AG10803 (cell line): ENCODE data around the gene YKT6.

Experiments
- DNase-seq: peaks from one replicate; pipeline ENCODE4 v3.0.0; 2010; ENCODE audit warnings: low read depth
- H3K4me3 ChIP-seq: 2 replicates; pipeline ENCODE4 v1.5.1; 2011; ENCODE audit warnings: mild to moderate bottlenecking, low read length, control low read depth
- TF ChIP-seq, protein P1 (sequence below): conservative IDR thresholded peaks from 2 replicates; pipeline ENCODE4 v1.5.1; 2011; ENCODE audit warnings: mild to moderate bottlenecking, low read length, control low read depth, inconsistent platforms

YKT6 gene

GRCh38 chr7:44259547-44260457 is 59.0 kb downstream of the YKT6 start:
- no peak overlapping the region for H3K4me3 ChIP-seq
- TF ChIP-seq, protein P1, sequence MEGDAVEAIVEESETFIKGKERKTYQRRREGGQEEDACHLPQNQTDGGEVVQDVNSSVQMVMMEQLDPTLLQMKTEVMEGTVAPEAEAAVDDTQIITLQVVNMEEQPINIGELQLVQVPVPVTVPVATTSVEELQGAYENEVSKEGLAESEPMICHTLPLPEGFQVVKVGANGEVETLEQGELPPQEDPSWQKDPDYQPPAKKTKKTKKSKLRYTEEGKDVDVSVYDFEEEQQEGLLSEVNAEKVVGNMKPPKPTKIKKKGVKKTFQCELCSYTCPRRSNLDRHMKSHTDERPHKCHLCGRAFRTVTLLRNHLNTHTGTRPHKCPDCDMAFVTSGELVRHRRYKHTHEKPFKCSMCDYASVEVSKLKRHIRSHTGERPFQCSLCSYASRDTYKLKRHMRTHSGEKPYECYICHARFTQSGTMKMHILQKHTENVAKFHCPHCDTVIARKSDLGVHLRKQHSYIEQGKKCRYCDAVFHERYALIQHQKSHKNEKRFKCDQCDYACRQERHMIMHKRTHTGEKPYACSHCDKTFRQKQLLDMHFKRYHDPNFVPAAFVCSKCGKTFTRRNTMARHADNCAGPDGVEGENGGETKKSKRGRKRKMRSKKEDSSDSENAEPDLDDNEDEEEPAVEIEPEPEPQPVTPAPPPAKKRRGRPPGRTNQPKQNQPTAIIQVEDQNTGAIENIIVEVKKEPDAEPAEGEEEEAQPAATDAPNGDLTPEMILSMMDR = no peak
- DNase-seq = peak; percentile 99

DNA sequence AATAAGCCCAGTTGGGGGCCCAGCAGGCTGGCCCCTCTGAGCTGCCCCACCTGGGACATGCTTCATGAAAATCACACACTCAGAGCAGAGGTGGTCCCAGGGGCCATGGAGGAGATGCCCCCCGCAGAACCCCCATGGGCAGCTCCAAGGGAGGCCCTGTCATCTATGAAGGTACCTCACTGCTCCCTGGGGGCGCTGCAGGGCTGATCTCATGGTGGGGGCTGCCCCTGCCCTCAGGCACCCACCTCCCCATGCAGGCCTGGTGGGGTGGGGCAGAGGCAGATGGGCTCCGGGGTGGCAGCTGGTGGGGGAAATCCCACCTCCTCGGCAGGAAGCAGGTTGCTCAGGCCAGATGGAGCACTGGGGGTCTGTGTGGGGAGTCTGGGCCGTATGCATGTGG is 60.5 kb downstream of the YKT6 start:
- DNase-seq = no peak
- no peak overlapping the region for H3K4me3 ChIP-seq
- TF ChIP-seq, protein P1 = no peak

GRCh38 chr7:44262031-44262430 is 61.3 kb downstream of the YKT6 start:
- TF ChIP-seq, protein P1 = no peak
- DNase-seq = no peak
- no peak overlapping the region for H3K4me3 ChIP-seq

DNA sequence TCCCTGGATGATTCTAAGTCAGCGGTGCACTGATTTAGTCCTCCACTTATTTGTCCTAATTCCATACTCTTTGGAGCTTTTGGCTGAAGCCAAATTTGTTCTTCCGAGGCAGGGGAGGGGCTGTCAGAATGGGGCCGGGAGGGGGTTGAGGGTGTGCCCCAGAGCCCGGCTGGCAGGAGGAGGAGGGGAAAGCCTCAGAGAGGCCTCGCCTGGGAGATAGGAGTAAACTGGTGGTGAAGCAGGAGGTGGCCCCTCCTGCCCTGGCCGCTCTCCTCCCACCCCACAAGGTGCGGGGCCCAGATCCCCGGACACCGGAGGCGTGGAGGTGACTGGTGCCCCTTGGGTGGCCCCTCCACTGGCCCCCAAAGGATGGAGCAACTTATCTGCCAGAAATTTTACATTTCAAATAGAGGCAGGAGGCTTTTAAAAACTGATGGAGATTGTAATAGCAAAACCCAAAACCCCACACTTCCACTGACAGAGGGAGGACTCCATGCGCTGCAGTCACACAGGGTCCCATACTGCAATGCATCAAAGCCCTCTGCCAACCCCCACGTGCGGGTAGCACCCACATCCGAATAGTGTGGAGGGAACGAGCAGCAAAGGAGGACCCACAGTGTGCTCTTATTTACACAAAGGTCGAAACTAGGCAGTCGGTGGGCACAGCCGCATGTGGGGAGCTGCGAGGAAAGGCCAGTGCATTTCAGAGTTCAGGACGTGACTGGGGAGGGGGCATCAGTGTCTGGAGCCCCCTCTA is 62.7 kb downstream of the YKT6 start:
- TF ChIP-seq, protein P1 = no peak
- H3K4me3 ChIP-seq = no peak overlapping the region
- no peak for DNase-seq
